H1 (cell line): ENCODE results near the gene ITPKA. TPM values are rescaled to one million over a fixed set of nuclear protein-coding genes. Genes with fewer than 3 reads are reported as not detected.

Experiments used
- ATF3 ChIP-seq: IDR thresholded peaks from 2 replicates; pipeline ENCODE4 v1.6.1; 2011; ENCODE audit warnings: low read depth, mild to moderate bottlenecking, low read length; ENCODE audit not compliant: insufficient read depth
- RNF2 ChIP-seq: fragments of 200-900, 300-1000 bp; sonication (generic); IDR thresholded peaks from 2 replicates; pipeline ENCODE4 v1.7.1; 2016; ENCODE audit warnings: borderline replicate concordance, low read depth, mild to moderate bottlenecking, antibody characterized with exemption, low read length; ENCODE audit not compliant: poor library complexity, severe bottlenecking; ENCODE audit errors: missing control alignments
- SP4 ChIP-seq: IDR thresholded peaks from 2 replicates; pipeline ENCODE4 v1.6.1; 2012; ENCODE audit warnings: low read length, inconsistent platforms
- polyA plus RNA-seq, 7 experiments: library from polyadenylated mRNA; depleted of rRNA in 3 of 7; stranded (reverse) in 5 of 7; unstranded in 2 of 7; fragments of >200 nt in 5 of 7; fragments of 200-250 nt in 2 of 7; gene quantifications; 1 replicate in 5 of 7; 2 replicates in 1 of 7; 4 replicates in 1 of 7; pipeline versions ENCODE4 v1.2.1 to v1.2.3, GENCODE V29; 2011 to 2013; ENCODE audit warnings: missing spikeins in 2 of 7, mixed read lengths in 2 of 7
- total RNA-seq: library from RNA; stranded (reverse); fragmentation: NEBNext Ultra II Directional; extraction: Animal tissue kit (Norgen Biotek cat#: 25700); gene quantifications from 2 replicates; pipeline ENCODE4 v1.2.1, GENCODE V29; 2021

ITPKA gene
- total and polyA plus RNA-seq, 2 of the 8 experiments (the other 6 are each of a cell fraction or from before 2014, with no cell fraction given), result 0.39 to 0.99 TPM

- TF ChIP-seq ATF3, result no peak
- no peak for TF ChIP-seq SP4
- TF ChIP-seq RNF2, result no peak
Observed at GRCh38 chr15:41505776-41506175, 12.1 kb downstream of the ITPKA start (continued).
